IMR-90 (cell line): ENCODE results near the gene ARVCF. TPM values are rescaled to one million over a fixed set of nuclear protein-coding genes. Genes with fewer than 3 reads are reported as not detected.

Source experiments
- ATAC-seq: fragments of 200-7000 bp; cut with Tn5 transposase; 2 replicates; pipeline ENCODE4 v1.9.1; 2020; ENCODE audit warnings: low read depth, mild to moderate bottlenecking, moderate library complexity
- BruUV-seq: library from RNA; stranded (reverse); fragments of 400-500 nt; replicated peaks from 2 replicates; lab custom pipeline; 2021; lab: Mats Ljungman, UMichigan
- CTCF ChIA-PET: fragments of 300-600 bp; formaldehyde crosslinking; extraction: SDS; loops from one replicate; lab custom pipeline; 2021; ENCODE audit warnings: antibody characterized with exemption; lab: Yijun Ruan, JAX
- POLR2A ChIA-PET: fragments of 300-600 bp; sonication (Branson Sonifier 250); formaldehyde crosslinking; loops from one replicate; lab custom pipeline; 2022; ENCODE audit warnings: antibody characterized with exemption; ENCODE audit not compliant: unreplicated experiment; lab: Charles Lee
- DNase-seq: peaks from one replicate; pipeline ENCODE4 v3.0.0; 2013
- H2AFZ ChIP-seq: replicated peaks from 2 replicates; pipeline ENCODE3; 2013; ENCODE audit warnings: low read length, mild to moderate bottlenecking; ENCODE audit not compliant: poor library complexity
- H2AK5ac ChIP-seq: 2 replicates; pipeline ENCODE4 v1.6.1; 2013; ENCODE audit warnings: low read depth, low read length, inconsistent platforms
- H2AK9ac ChIP-seq: replicated peaks from 2 replicates; pipeline ENCODE3; 2013; ENCODE audit warnings: mild to moderate bottlenecking, low read depth, low read length, moderate library complexity; ENCODE audit not compliant: poor library complexity
- H2BK120ac ChIP-seq: 2 replicates; pipeline ENCODE4 v1.6.1; 2013; ENCODE audit warnings: low read depth, low read length, inconsistent platforms
- H2BK15ac ChIP-seq: 3 replicates; pipeline ENCODE4 v1.6.1; 2013; ENCODE audit warnings: low read depth, low read length, inconsistent platforms
- H2BK20ac ChIP-seq: 2 replicates; pipeline ENCODE4 v1.6.1; 2013; ENCODE audit warnings: low read depth, mild to moderate bottlenecking, inconsistent platforms, low read length, moderate library complexity
- H2BK5ac ChIP-seq: 2 replicates; pipeline ENCODE4 v1.6.1; 2013; ENCODE audit warnings: mild to moderate bottlenecking, low read depth, low read length, inconsistent platforms; ENCODE audit not compliant: poor library complexity, severe bottlenecking
- H3K14ac ChIP-seq: replicated peaks from 2 replicates; pipeline ENCODE4 v1.6.1; 2013; ENCODE audit warnings: low read depth, low read length, inconsistent platforms
- H3K18ac ChIP-seq: 2 replicates; pipeline ENCODE4 v1.6.1; 2013; ENCODE audit warnings: low read depth, low read length, control low read depth
- H3K23ac ChIP-seq: 2 replicates; pipeline ENCODE4 v1.6.1; 2013; ENCODE audit warnings: low read depth, low read length, inconsistent platforms
- H3K27ac ChIP-seq: 2 replicates; pipeline ENCODE4 v1.5.1; 2013; ENCODE audit warnings: mild to moderate bottlenecking, control low read depth, low read length; ENCODE audit not compliant: insufficient read depth
- H3K27me3 ChIP-seq: 2 replicates; pipeline ENCODE4 v1.6.1; 2013; ENCODE audit warnings: low read length; ENCODE audit not compliant: control insufficient read depth, insufficient read depth
- H3K36me3 ChIP-seq: 2 replicates; pipeline ENCODE4 v1.6.1; 2013; ENCODE audit warnings: low read length, mixed read lengths; ENCODE audit not compliant: control insufficient read depth, insufficient read depth
- H3K4ac ChIP-seq: 2 replicates; pipeline ENCODE4 v1.6.1; 2013; ENCODE audit warnings: low read depth, low read length, inconsistent platforms
- H3K4me1 ChIP-seq: 2 replicates; pipeline ENCODE4 v1.6.1; 2013; ENCODE audit warnings: low read length, mixed read lengths; ENCODE audit not compliant: control insufficient read depth, insufficient read depth
- H3K4me2 ChIP-seq: 2 replicates; pipeline ENCODE4 v1.6.1; 2013; ENCODE audit warnings: low read depth, mild to moderate bottlenecking, control low read depth, low read length, moderate library complexity
- H3K4me3 ChIP-seq: 2 replicates; pipeline ENCODE4 v1.5.1; 2013; ENCODE audit warnings: low read depth, mild to moderate bottlenecking, control low read depth, low read length, moderate library complexity; ENCODE audit not compliant: insufficient read depth
- H3K56ac ChIP-seq: 2 replicates; pipeline ENCODE4 v1.6.1; 2013; ENCODE audit warnings: low read length, inconsistent platforms; ENCODE audit not compliant: insufficient read depth; ENCODE audit errors: extremely low read depth
- H3K79me1 ChIP-seq, 2 experiments: 2 replicates each; pipeline ENCODE4 v1.6.1; 2013; ENCODE audit warnings: low read length in 2 of 2, inconsistent platforms in 1 of 2, low read depth in 1 of 2
- H3K9ac ChIP-seq: 2 replicates; pipeline ENCODE4 v1.6.1; 2013; ENCODE audit warnings: low read depth, low read length, control low read depth
- H3K9me1 ChIP-seq: 2 replicates; pipeline ENCODE4 v1.6.1; 2013; ENCODE audit warnings: low read length, inconsistent platforms; ENCODE audit not compliant: insufficient read depth
- H3K9me3 ChIP-seq: 2 replicates; pipeline ENCODE4 v1.6.1; 2013; ENCODE audit warnings: low read length; ENCODE audit not compliant: control insufficient read depth, insufficient read depth
- H4K20me1 ChIP-seq: 2 replicates; pipeline ENCODE4 v1.6.1; 2013; ENCODE audit warnings: low read length, inconsistent platforms; ENCODE audit not compliant: insufficient read depth
- H4K5ac ChIP-seq: 2 replicates; pipeline ENCODE4 v1.6.1; 2013; ENCODE audit warnings: mild to moderate bottlenecking, low read depth, low read length, control low read depth
- H4K8ac ChIP-seq, 2 experiments: 2 replicates each; pipeline ENCODE4 v1.6.1; 2013; ENCODE audit warnings: low read depth in 2 of 2, low read length in 2 of 2, control low read depth in 1 of 2, inconsistent platforms in 1 of 2
- H4K91ac ChIP-seq: 2 replicates; pipeline ENCODE4 v1.6.1; 2013; ENCODE audit warnings: low read depth, low read length, inconsistent platforms; ENCODE audit not compliant: insufficient read depth
- CEBPB ChIP-seq: IDR thresholded peaks from 2 replicates; pipeline ENCODE4 v1.6.1; 2012; ENCODE audit warnings: low read depth, low read length, improper control_type of control experiment
- CHD1 ChIP-seq: IDR thresholded peaks from 2 replicates; pipeline ENCODE4 v1.6.1; 2012; ENCODE audit warnings: low read depth, low read length, improper control_type of control experiment
- FOS ChIP-seq: fragments of 150-350 bp; IDR thresholded peaks from 2 replicates; pipeline ENCODE4 v1.6.1; 2016; ENCODE audit warnings: low read depth, low read length
- MAFK ChIP-seq: IDR thresholded peaks from 2 replicates; pipeline ENCODE4 v1.6.1; 2012; ENCODE audit warnings: low read depth, low read length, improper control_type of control experiment
- MAZ ChIP-seq: IDR thresholded peaks from 2 replicates; pipeline ENCODE4 v1.6.1; 2012; ENCODE audit warnings: low read depth, mild to moderate bottlenecking, low read length, improper control_type of control experiment, moderate library complexity, borderline replicate concordance
- MXI1 ChIP-seq: IDR thresholded peaks from 2 replicates; pipeline ENCODE4 v1.6.1; 2012; ENCODE audit warnings: low read depth, mild to moderate bottlenecking, low read length, moderate library complexity, borderline replicate concordance
- NFE2L2 ChIP-seq: fragments of 150-350 bp; IDR thresholded peaks from 2 replicates; pipeline ENCODE4 v1.6.1; 2016; ENCODE audit warnings: low read depth, mild to moderate bottlenecking, low read length
- RAD21 ChIP-seq: IDR thresholded peaks from 2 replicates; pipeline ENCODE4 v1.6.1; 2012; ENCODE audit warnings: low read length, improper control_type of control experiment
- RCOR1 ChIP-seq: IDR thresholded peaks from 2 replicates; pipeline ENCODE4 v1.6.1; 2012; ENCODE audit warnings: mild to moderate bottlenecking, low read length, improper control_type of control experiment; ENCODE audit not compliant: insufficient replicate concordance
- RFX5 ChIP-seq: IDR thresholded peaks from 2 replicates; pipeline ENCODE4 v1.8.0; 2012; ENCODE audit warnings: low read depth, mild to moderate bottlenecking, low read length, moderate library complexity
- SMC3 ChIP-seq: fragments of 150-350 bp; IDR thresholded peaks from 2 replicates; pipeline ENCODE4 v1.6.1; 2016; ENCODE audit warnings: low read depth, mild to moderate bottlenecking, antibody characterized with exemption, low read length, moderate library complexity
- WGBS, 2 experiments: methylation state at CpG; one replicate each; pipeline versions ENCODE4 v1.1.5 to v1.1.7; 2013; ENCODE audit warnings: missing lambda C conversion rate in 2 of 2; ENCODE audit not compliant: insufficient read length in 1 of 2; ENCODE audit errors: extremely low coverage in 2 of 2; 5-methylcytosine and 5-hydroxymethylcytosine counted together
- dilution Hi-C: fragments of 300-500 bp; cut with HindIII; formaldehyde crosslinking; loops from one replicate; pipeline ENCODE4 v1.14.3; 2018; ENCODE audit warnings: low sequenced_read_pairs; ENCODE audit not compliant: unreplicated experiment
- in situ Hi-C: fragments of 300-500 bp; cut with MboI; formaldehyde crosslinking; loops from 3 replicates; pipeline ENCODE4 v1.14.3; 2019; ENCODE audit warnings: low sequenced_read_pairs, inconsistent platforms, mixed read lengths
- intact Hi-C: fragments of 100-400 bp; cut with micrococcal nuclease; formaldehyde crosslinking; loops from 2 replicates; pipeline ENCODE4 v1.10.0; 2022
- polyA plus RNA-seq, 3 experiments: library from polyadenylated mRNA; depleted of rRNA; stranded (reverse); fragments of >200 nt; gene quantifications; 2 replicates each; pipeline ENCODE4 v1.2.3, GENCODE V29; 2012; ENCODE audit warnings: low replicate concordance in 1 of 3
- total RNA-seq: library from RNA; depleted of rRNA; stranded (reverse); fragments of >200 nt; gene quantifications from 2 replicates; pipeline ENCODE4 v1.2.3, GENCODE V29; 2012
- TF ChIP-seq, protein P1 (sequence below): fragments of 150-350 bp; IDR thresholded peaks from 2 replicates; pipeline ENCODE4 v1.6.1; 2016; ENCODE audit warnings: low read depth, mild to moderate bottlenecking, low read length, moderate library complexity, borderline replicate concordance
- TF ChIP-seq, protein P2 (sequence below): conservative IDR thresholded peaks from 2 replicates; pipeline ENCODE4 v1.5.1; 2012; ENCODE audit warnings: mild to moderate bottlenecking, low read depth, low read length, improper control_type of control experiment
- TF ChIP-seq, protein P3 (sequence below): fragments of 150-350 bp; IDR thresholded peaks from 2 replicates; pipeline ENCODE4 v1.6.1; 2017; ENCODE audit warnings: mild to moderate bottlenecking, antibody characterized with exemption, low read length, low read depth

The ARVCF gene
- total and polyA plus RNA-seq, 2 of the 4 experiments (the other 2 are of a cell fraction), result 8.6 to 14.1 TPM

DNA sequence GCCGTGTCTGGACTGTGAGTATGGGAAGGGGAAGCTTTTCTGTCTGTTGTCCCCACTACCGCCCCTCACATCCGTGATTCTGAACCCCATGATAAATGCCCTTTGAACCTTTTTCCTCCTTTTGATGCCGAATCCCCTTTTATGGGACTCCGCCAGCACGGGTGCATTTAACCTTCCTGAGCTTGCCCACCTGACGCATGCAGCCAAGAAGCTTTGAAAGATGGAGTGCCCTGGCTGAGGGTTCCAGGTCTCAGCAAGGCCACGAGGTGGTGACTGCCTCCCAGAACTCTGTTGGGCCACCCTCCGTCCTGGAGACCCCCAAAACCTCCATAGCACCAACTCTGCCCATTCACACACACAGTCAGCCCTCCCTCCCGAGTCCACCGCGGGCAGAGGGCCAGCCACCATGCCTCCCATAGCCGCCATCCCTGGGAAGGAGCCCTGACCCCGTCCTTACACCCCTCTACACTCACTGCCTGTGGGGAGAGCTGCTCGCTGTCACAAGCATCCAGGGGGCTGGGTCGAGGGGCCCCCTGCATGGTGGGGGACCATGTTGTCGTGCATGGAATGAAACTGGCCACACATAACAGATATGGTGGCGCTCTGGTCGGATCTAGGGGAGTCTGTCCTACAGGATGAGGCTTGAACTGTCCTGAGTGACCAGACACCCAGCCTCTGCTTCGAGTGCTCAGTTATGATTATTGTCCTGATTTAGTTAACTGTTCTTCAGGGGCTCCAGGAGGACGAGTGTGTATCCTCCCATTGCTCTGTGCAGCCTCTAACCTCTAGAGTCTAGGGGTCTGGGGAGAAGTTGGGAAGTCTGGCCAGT is 75.9 kb downstream of the ARVCF start:
- ATAC-seq (no peak), DNase-seq (no peak)
- Histone ChIP-seq H2BK20ac (peak overlapping the region; percentile 46), H4K5ac (peak overlapping the region; percentile 95), H3K9ac (peak overlapping the region; percentile 100), H3K9me3 (peaks cover 8% of the 10 kb centered on the region), H2BK15ac (peak overlapping the region; percentile 80; the same call in 2 of the 3 replicates), H3K14ac (peak overlapping the region; percentile 96), H2AFZ (peak overlapping the region; percentile 97), H4K8ac (peak overlapping the region; percentile 95 to 96), H4K91ac (peak overlapping the region; percentile 97), H3K4me3 (peak overlapping the region; percentile 91), H3K18ac (peak overlapping the region; percentile 72), H2BK120ac (peak overlapping the region; percentile 75), H3K23ac (peak overlapping the region; percentile 98), H3K36me3 (peaks cover 3% of the 10 kb centered on the region), H2BK5ac (peak overlapping the region; percentile 99), H3K79me1 (peaks cover 40 to 71% of the 10 kb centered on the region in 2 experiments), H2AK5ac (peak overlapping the region; percentile 95), H3K56ac (peak overlapping the region; percentile 85), H2AK9ac (peak overlapping the region; percentile 100), H3K27me3 (no peaks in the 10 kb centered on the region), H3K4ac (peak overlapping the region; percentile 95), H3K9me1 (peaks cover 11% of the 10 kb centered on the region), H3K4me1 (peaks cover 24% of the 10 kb centered on the region), H3K4me2 (peak overlapping the region; percentile 92), H3K27ac (peak overlapping the region; percentile 99), H4K20me1 (no peaks in the 10 kb centered on the region)
- intact Hi-C loops (loop anchor here (5.0 kb wide), 1 partner anchor 48 kb away; no protein-coding TSS in a partner anchor), dilution Hi-C loops (no loop called here), in situ Hi-C loops (no loop called here)
- POLR2A ChIA-PET, result no interaction called here
- CTCF ChIA-PET, result no interaction called here
- TF ChIP-seq CEBPB (no peak), RCOR1 (no peak), RFX5 (no peak), MAZ (no peak), CHD1 (no peak), SMC3 (no peak), RAD21 (no peak), MXI1 (no peak), NFE2L2 (no peak), MAFK (no peak), FOS (no peak)
- TF ChIP-seq, protein P1, sequence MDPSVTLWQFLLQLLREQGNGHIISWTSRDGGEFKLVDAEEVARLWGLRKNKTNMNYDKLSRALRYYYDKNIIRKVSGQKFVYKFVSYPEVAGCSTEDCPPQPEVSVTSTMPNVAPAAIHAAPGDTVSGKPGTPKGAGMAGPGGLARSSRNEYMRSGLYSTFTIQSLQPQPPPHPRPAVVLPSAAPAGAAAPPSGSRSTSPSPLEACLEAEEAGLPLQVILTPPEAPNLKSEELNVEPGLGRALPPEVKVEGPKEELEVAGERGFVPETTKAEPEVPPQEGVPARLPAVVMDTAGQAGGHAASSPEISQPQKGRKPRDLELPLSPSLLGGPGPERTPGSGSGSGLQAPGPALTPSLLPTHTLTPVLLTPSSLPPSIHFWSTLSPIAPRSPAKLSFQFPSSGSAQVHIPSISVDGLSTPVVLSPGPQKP, result no peak
- TF ChIP-seq, protein P2, sequence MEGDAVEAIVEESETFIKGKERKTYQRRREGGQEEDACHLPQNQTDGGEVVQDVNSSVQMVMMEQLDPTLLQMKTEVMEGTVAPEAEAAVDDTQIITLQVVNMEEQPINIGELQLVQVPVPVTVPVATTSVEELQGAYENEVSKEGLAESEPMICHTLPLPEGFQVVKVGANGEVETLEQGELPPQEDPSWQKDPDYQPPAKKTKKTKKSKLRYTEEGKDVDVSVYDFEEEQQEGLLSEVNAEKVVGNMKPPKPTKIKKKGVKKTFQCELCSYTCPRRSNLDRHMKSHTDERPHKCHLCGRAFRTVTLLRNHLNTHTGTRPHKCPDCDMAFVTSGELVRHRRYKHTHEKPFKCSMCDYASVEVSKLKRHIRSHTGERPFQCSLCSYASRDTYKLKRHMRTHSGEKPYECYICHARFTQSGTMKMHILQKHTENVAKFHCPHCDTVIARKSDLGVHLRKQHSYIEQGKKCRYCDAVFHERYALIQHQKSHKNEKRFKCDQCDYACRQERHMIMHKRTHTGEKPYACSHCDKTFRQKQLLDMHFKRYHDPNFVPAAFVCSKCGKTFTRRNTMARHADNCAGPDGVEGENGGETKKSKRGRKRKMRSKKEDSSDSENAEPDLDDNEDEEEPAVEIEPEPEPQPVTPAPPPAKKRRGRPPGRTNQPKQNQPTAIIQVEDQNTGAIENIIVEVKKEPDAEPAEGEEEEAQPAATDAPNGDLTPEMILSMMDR, result no peak
- TF ChIP-seq, protein P3, sequence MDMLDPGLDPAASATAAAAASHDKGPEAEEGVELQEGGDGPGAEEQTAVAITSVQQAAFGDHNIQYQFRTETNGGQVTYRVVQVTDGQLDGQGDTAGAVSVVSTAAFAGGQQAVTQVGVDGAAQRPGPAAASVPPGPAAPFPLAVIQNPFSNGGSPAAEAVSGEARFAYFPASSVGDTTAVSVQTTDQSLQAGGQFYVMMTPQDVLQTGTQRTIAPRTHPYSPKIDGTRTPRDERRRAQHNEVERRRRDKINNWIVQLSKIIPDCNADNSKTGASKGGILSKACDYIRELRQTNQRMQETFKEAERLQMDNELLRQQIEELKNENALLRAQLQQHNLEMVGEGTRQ, result no peak
- 83% methylated on average over 12 of the region's 21 CpGs; no CpG with 5 or more reads in 1 of the 2 experiments for WGBS, 2 experiments
- BruUV-seq, result no TSS peak
